Measurements from ENCODE around the gene FLYWCH1. TPM values are rescaled to one million over a fixed set of nuclear protein-coding genes. Genes with fewer than 3 reads are reported as not detected.
"Not testable (repeated sequence)": the region's sequence is repeated elsewhere in the genome, so short reads cannot be mapped to it uniquely, and the experiment has no call there.

FLYWCH1 gene
- total RNA-seq, 1 donor from 2014 or later: 43.5 TPM

- DNase-seq (ENCODE audit: low spot score); intact Hi-C loops (cut with DNase I): not testable (repeated sequence)
These were observed 32.0 kb downstream of the FLYWCH1 start for GRCh38 chr16:2943716-2944115.

- intact Hi-C loops (cut with DNase I): no loop called here
- no peak for DNase-seq (ENCODE audit: low spot score)
These were observed 34.9 kb downstream of the FLYWCH1 start for GRCh38 chr16:2946649-2947048.

GRCh38 chr16:2948807-2949704, 37.3 kb downstream of the FLYWCH1 start:
- no peak for DNase-seq (ENCODE audit: low spot score)
- intact Hi-C loops (cut with DNase I): no loop called here

GRCh38 chr16:2949705-2950352, 38.1 kb downstream of the FLYWCH1 start:
- DNase-seq (ENCODE audit: low spot score): no peak
- intact Hi-C loops (cut with DNase I): no loop called here

GRCh38 chr16:2950353-2950724, 38.6 kb downstream of the FLYWCH1 start:
- intact Hi-C loops (cut with DNase I): no loop called here
- no peak for DNase-seq (ENCODE audit: low spot score)

- intact Hi-C loops (cut with DNase I): no loop called here
- DNase-seq (ENCODE audit: low spot score): no peak
These were observed 39.0 kb downstream of the FLYWCH1 start for GRCh38 chr16:2950773-2951172.

GRCh38 chr16:2952679-2953078, 40.9 kb downstream of the FLYWCH1 start:
- intact Hi-C loops (cut with DNase I): no loop called here
- DNase-seq (ENCODE audit: low spot score): no peak

GRCh38 chr16:2953706-2954627, 42.2 kb downstream of the FLYWCH1 start:
- no peak for DNase-seq (ENCODE audit: low spot score)
- intact Hi-C loops (cut with DNase I): no loop called here

GRCh38 chr16:2954656-2955381, 43.1 kb downstream of the FLYWCH1 start:
- intact Hi-C loops (cut with DNase I): no loop called here
- DNase-seq (ENCODE audit: low spot score): no peak

GRCh38 chr16:2955438-2955778, 43.7 kb downstream of the FLYWCH1 start:
- DNase-seq (ENCODE audit: low spot score): no peak
- intact Hi-C loops (cut with DNase I): no loop called here

GRCh38 chr16:2955779-2956578, 44.2 kb downstream of the FLYWCH1 start:
- no peak for DNase-seq (ENCODE audit: low spot score)
- intact Hi-C loops (cut with DNase I): no loop called here

- no peak for DNase-seq (ENCODE audit: low spot score)
- intact Hi-C loops (cut with DNase I): no loop called here
These were observed 44.8 kb downstream of the FLYWCH1 start for GRCh38 chr16:2956579-2956956.

GRCh38 chr16:2959206-2959605, 47.5 kb downstream of the FLYWCH1 start:
- intact Hi-C loops (cut with DNase I): no loop called here
- DNase-seq (ENCODE audit: low spot score): no peak

- no peak for DNase-seq (ENCODE audit: low spot score)
- intact Hi-C loops (cut with DNase I): no loop called here
These were observed 48.7 kb downstream of the FLYWCH1 start for GRCh38 chr16:2960183-2961010.

- no peak for DNase-seq (ENCODE audit: low spot score)
- intact Hi-C loops (cut with DNase I): no loop called here
These were observed 50.8 kb downstream of the FLYWCH1 start for GRCh38 chr16:2962334-2963073.

- DNase-seq (ENCODE audit: low spot score): no peak
- intact Hi-C loops (cut with DNase I): no loop called here
These were observed 51.5 kb downstream of the FLYWCH1 start for GRCh38 chr16:2963074-2963722.

Measured in cardiac septum (tissue), 1 donor.